M059J (cell line): ENCODE measurements around the gene PRR19. TPM values are rescaled to one million over a fixed set of nuclear protein-coding genes. Genes with fewer than 3 reads are reported as not detected.

ENCODE experiments used
- DNase-seq: peaks from one replicate; pipeline ENCODE4 v3.0.0-alpha.2; 2012; ENCODE audit warnings: low read depth
- total RNA-seq: library from RNA; depleted of rRNA; stranded (reverse); fragments of >200 nt; shearing (Covaris generic); gene quantifications from 2 replicates; pipeline ENCODE4 v1.2.3, GENCODE V29; 2014

The PRR19 gene
- total RNA-seq, 1 experiment from 2014 or later: 2.1 TPM

DNA sequence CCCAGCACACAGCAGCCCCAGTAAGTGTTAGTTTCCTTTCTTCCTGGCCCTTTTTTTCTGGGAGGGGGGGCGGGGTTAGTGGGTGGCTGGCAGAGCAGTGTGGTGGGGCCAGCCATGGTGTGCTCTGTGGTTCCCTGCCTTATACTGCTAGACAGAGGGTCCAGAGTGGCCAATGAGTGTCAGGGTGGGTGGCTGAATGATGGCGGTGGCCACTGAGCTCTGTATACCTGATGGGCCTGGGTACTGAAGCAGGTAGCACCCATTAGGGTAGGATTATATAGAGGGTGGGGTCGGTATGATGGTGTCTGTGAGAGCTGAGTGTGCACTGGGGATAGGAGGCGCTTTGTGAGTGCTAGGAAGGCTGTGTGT lies 19.1 kb upstream of the PRR19 start:
- DNase-seq: no peak

DNA sequence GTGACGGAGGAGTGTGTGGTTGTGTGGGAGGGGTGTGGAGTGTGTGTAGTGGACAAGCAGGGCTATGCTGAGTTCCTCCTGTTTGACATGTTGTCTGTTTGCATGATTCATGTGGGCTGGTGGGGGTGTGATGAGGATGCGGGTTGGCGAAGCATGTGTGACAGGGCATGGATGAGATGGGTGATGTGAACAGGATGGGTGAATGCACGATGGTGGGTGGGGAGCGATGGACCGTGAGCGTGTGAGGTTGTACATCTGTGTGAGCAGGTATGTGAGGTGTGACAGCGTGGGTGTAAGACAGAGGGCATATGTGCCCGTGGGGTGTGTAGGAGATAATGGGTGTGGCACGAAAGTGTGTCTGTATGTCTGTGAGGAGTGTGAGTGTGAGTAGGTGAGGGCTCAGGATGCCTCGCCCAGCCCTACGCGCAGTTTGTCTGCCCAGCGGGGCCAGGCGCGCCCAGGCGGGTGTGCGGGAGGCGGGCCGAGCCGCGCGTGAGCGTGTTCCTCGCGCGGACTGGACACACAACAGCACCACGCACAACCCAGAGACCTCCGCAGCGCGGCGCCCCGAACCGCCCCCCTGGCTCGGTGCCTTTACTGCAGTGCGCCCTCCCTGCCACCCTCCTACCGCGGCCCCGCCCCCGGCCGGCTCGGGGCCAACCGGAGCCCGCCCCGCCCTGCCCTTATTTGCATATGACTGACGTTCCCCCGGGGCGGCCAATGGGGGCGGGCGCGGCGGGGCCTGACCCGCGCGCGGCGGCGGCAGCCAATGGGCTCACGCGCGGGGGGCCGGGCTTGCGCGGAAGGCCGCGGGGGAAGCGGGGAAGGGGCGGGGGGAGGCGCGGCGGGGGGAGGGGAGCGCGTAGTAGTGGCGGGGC lies 18.5 kb upstream of the PRR19 start:
- peak; percentile 90 for DNase-seq

DNA sequence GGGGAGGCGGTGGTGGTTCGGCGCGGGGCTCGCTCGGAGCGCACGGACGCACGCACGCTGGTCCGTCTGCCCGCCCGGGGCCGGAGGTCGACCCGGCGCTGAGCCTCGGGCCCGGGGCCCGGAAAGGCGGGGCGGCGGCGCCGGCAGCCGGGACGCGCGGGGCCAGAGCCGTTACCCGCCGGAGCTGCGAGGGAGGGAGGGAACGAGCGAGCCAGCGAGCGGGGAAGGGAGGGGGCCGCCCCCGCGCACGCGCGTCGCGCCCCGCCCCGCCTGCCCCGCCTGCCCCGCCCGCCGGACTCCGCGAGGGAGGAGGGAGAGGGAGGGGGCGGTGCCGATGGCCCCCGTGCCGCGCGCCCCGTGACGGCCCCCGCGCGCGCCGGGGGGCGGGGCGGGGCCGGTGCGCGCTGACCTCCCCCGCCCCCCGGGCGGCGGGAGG lies 17.8 kb upstream of the PRR19 start:
- peak; percentile 64 for DNase-seq

DNA sequence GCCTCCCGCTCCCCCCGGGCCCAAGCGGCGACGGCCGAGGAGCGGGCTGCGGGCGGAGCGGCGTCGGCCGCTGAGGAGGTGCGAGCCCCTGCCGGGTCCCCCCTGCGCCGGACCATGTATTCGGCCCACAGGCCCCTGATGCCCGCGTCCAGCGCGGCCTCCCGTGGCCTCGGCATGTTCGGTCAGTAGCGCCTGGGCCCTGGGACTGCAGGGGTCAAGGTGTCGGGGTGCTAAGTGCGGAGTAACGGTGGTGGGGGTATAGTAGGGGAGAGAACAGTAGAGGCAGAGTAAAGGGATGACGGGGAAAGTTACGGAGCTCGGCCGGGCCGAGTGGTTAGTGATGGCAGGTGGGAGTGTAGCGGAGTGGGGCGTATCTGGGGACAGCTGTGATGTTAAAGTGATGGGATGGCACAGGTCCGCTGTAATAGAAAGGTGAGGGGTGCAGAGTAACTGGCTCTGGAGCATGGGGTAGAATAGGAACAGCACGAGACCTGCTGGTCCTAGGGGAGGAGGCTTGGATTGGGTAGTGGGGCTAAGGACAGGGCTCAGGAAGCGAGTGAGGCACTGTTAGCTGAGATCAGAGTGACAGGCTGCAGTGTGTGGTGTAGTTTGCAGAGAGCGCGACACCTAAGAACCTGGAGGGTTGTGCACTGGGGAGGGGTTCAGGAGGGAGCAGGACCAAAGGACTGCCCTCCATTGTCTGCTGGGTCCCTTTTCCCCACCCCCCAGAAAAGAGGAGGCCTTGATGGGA lies 17.2 kb upstream of the PRR19 start:
- DNase-seq: no peak

DNA sequence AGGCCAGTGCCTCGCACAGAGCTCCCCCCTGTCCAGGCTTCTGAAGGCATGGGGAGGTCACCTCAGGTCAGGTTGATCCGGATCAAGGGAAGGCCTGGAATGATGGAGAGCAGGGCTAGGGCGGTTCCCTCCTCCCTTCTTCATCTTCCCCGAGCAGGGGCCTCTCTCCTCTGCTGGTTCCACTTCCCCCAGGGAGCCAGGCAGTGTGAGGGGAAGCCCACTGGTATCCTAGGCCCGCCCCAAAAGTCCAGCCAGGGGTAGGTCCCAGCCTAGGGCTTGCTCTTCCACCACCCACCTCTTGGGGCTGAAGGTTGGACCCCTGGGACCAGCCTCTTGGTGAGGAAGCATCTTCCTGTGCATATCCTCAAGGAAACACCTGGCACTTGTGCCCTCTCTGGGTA lies 16.4 kb upstream of the PRR19 start:
- DNase-seq: no peak

DNA sequence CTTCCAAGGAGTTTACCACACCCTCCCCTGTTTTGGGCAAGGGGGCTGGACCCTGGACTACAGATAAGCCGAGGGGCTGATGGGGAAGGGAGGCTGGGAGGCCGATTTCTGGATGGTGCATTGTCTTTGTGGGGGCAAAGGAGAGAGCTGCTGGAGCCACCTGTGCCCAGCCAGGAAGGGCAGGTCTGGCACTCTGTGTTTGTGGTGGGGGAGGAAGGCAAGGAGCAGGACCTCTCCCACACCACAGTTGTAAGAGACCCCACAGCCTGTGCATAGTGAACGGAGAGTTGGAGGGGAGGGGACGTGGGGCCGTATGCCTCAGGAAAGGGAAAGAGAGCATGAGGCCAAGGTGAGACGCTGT lies 16.0 kb upstream of the PRR19 start:
- no peak for DNase-seq

DNA sequence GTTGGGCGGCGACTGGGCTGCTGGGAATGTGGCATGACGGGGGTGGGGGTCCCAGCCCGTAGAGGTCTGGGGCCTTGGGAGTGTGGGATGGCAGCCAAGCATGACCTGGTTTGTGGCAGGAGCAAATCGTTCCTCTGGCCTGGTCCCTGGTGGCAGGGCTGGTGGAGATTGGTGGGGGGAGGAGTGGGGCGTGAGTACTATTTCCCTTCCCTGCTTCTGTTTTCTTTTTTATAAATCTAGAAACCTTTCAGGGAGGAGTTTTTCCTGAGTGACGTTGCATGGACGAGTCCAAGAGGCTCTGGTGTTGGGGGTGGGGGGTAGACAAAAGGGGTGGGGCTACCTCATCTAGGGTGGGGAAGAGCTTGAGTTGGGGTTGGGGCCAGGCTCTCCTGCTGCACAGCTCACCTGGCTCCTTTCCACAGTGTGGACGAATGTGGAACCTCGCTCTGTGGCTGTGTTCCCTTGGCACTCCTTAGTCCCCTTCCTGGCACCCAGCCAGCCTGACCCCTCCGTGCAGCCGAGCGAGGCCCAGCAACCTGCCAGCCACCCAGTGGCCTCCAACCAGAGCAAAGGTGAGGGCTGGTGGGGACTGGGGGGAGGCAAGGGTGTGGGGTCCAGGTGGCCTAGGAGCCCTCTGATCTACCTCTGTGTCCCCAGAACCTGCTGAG lies 15.4 kb upstream of the PRR19 start:
- DNase-seq: no peak

DNA sequence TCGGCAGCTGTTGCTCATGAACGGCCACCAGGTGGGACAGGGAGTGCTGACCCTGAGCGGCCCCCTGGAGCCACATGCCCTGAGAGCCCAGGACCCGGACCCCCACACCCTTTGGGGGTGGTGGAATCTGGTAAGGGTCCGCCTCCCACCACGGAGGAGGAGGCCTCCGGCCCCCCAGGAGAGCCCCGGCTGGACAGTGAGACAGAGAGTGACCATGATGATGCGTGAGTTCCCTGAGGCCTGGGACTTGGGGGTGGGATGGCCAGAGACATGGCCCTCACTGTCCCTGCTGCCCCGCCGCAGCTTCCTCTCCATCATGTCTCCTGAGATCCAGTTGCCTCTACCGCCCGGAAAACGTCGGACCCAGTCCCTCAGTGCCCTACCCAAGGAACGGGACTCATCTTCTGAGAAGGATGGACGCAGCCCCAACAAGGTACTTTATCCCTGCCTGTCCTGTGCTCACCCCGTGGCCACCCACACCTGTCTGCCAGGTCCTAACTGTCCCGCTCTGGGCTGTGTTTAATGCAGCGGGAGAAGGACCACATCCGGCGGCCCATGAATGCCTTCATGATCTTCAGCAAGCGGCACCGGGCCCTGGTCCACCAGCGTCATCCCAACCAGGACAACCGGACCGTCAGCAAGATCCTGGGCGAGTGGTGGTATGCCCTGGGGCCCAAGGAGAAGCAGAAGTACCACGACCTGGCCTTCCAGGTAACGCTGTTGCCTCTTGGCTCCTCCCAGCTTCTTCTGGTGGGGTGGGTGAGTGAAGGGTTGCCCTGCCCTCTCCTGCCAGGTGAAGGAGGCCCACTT lies 14.7 kb upstream of the PRR19 start:
- DNase-seq: no peak

DNA sequence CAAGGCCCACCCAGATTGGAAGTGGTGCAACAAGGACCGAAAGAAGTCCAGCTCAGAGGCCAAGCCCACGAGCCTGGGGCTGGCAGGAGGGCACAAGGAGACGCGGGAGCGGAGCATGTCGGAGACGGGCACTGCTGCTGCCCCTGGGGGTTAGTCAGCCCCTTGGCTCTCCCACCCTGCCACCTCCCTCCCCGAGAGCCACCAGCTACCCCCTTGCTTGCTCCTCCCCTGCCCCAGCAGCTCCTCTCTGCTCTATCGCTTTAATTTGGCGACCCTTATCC lies 14.2 kb upstream of the PRR19 start:
- no peak for DNase-seq

DNA sequence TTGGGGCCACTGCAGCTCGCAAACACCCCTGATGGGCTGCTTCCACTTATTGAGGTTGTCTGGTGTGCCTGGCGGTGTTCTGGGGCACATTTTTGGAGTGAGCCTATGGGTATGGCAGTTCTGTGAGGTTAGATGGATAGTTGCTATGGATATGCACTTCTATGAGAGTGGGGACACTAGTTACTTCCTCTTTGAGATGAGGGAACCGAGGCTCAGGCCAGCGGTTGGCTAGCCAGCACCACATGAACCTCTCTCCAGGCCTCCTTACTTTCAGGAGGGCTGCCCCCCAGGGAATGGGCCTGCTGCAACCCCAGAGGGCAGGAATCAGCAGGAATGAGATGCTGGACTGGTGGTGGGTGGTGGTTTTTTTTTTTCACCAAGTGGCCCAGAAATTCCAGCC lies 13.5 kb upstream of the PRR19 start:
- no peak for DNase-seq

GRCh38 chr19:42288881-42289555 lies 12.9 kb upstream of the PRR19 start:
- no peak for DNase-seq

DNA sequence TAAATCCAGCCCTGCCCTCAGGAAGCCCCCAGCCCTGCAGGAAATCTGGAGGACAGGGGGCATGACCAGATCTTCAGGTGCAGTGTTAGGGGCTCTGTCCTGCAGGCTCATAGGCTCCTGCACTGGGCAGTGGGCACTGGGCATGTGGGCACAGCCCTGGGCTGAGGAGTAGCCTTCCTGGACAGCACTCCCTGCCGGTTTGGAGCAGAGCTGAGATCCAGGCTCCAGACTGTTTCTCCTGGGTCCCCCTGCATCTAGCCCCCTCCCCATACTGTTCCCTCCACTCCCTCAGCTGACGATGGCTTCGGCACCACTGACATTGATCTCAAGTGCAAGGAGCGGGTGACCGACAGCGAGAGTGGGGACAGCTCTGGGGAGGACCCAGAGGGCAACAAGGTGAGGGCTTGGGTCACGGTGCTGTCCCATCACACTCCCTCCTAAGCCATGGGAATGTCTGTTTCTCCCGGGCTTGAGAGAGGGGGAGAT lies 12.3 kb upstream of the PRR19 start:
- no peak for DNase-seq

DNA sequence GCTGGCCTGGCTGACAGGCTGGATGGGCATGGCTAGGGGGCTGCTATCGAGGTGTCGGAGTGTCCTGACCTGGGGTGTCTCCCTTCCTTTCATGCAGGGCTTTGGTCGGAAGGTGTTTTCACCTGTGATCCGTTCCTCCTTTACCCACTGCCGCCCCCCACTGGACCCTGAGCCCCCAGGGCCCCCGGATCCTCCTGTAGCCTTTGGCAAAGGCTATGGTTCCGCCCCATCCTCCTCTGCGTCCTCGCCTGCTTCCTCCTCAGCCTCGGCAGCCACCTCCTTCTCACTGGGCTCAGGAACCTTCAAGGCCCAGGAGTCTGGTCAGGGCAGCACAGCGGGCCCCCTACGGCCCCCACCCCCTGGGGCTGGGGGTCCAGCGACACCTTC lies 11.8 kb upstream of the PRR19 start:
- DNase-seq: no peak

GRCh38 chr19:42290523-42291434 lies 11.2 kb upstream of the PRR19 start:
- no peak for DNase-seq

DNA sequence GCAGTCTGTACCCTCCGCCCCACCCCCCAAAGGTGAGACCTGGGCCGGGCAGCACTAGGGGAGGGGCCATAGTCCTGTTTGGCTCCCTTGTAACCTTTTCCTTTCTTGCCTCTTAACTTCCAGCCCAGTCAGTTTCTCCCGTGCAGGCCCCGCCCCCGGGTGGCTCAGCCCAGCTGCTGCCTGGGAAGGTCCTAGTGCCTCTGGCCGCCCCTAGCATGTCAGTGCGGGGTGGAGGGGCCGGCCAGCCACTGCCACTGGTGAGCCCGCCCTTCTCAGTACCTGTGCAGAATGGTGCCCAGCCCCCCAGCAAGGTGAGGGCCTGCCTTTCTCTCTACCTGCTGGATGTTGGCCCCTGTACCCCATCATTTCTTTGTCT lies 10.5 kb upstream of the PRR19 start:
- no peak for DNase-seq

- no peak for DNase-seq
These were observed 9.6 kb upstream of the PRR19 start for GRCh38 chr19:42292042-42292960.

DNA sequence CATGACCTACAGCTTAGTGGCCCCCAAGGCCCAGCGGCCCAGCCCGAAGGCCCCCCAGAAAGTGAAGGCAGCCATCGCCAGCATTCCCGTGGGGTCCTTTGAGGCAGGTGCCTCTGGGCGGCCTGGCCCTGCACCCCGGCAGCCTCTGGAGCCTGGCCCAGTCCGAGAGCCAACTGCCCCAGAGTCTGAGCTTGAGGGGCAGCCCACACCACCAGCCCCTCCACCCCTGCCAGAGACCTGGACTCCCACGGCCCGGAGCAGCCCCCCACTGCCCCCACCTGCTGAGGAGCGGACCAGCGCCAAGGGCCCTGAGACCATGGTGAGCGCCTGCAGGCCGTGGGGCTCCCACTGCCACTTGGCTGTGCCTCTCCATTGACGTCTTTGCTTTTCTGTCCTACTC lies 9.0 kb upstream of the PRR19 start:
- DNase-seq: no peak

- DNase-seq: no peak
These were observed 8.4 kb upstream of the PRR19 start for GRCh38 chr19:42293540-42293939.

DNA sequence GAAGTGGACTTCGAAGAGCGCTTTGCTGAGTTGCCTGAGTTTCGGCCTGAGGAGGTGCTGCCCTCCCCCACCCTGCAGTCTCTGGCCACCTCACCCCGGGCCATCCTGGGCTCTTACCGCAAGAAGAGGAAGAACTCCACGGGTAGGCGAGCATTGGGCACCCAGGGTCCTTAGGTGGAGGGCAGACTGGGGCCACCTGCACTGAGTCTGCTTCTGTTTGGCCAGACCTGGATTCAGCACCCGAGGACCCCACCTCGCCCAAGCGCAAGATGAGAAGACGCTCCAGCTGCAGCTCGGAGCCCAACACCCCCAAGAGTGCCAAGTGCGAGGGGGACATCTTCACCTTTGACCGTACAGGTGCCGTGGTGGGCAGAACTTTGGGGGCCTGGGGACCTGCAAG lies 8.0 kb upstream of the PRR19 start:
- no peak for DNase-seq
